ENCODE data around the gene CYP2B6.
"Not testable (repeated sequence)": the region's sequence is repeated elsewhere in the genome, so short reads cannot be mapped to it uniquely, and the experiment has no call there.

Gene CYP2B6

DNA sequence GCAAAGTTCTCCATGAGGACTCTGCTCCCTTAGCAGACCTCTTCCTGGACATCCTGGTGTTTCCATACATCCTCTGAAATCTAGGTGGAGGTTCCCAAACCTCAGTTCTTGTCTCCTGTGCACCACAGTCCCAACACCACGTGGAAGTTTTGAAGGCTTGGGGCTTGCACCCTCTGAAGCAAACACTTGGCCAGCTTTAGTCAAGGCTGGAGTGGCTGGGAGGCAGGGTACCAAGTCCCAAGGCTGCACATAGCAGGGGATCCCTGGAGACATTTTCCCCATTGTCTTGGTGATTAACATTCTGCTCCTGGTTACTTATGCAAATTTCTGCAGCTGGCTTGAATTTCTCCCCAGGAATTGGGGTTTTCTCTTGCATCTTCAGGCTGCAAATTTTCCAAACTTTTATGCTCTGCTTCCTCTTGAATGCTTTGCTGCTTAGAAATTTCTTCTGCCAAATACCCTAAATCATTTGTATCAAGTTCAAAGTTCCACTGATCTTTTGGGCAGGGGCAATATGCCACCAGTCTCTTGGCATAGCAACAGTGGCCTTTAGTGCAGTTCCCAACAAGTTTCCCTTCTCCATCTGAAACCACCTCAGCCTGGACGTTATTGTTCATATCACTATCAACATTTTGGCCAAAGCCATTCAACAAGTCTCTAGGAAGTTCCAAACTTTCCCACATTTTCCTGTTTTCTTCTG, 10.2 kb upstream of the CYP2B6 start:
- not testable (repeated sequence) for DNase-seq (ENCODE audit: low spot score)

DNA sequence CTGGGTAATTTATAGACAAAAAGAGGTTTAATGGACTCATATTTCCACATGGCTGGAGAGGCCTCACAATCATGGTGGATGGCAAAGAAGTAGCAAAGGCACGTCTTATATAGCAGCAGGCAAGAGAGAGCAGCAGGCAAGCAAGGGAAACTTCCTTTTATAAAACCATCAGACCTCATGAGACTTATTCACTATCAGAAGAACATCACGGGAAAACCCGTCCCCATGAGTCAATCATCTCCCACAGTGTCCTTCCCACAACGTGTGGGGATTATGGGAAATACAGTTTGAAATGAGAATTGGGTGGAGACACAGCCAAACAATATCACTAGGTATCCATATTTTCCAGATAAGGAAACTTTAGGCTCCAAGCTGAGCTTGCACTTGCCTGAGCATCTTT, 9.5 kb upstream of the CYP2B6 start:
- no peak for DNase-seq (ENCODE audit: low spot score)

DNA sequence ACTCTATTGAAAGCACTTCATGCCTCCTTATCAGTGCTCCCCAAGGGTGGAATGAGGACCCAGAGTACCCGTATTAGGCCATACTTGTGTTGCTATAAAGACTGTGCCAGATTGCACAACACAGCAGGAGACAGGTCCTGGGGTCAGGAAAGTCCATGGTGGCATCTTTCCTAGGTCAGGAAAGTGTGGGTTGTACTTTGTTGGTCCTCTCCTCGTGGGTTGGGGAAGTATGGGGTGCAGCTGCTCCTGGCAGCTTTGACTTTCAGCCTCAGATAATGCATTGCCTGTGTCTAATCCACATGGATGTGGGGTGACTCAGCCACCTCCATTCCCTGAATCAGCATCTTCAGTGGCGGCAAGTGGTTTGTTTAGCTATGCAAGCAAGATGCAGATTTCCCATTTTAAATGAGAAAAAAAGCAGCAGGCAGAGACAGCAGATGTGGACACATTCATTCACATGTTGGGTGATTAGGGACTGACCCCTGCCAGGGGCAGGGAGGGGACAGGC, 8.4 kb upstream of the CYP2B6 start:
- DNase-seq (ENCODE audit: low spot score): no peak

DNA sequence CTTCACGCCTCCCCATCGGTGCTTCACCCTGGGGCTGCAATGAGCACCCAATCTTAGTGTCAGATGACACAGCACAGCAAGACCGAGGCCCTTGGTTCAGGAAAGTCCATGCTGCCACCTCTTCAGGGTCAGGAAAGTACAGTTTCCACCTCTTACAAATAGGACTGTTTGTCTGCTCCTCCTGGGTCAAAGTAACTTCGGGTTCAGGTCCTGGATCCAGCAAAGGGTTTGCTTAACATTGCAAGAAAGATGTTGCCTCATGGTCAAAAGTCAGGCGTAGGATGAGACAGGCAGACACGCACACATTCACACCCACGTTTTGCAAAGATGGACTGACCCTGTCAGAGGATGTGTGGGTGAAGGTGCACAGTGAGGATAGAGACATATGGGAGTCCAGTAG, 1.6 kb upstream of the CYP2B6 start:
- no peak for DNase-seq (ENCODE audit: low spot score)

DNA sequence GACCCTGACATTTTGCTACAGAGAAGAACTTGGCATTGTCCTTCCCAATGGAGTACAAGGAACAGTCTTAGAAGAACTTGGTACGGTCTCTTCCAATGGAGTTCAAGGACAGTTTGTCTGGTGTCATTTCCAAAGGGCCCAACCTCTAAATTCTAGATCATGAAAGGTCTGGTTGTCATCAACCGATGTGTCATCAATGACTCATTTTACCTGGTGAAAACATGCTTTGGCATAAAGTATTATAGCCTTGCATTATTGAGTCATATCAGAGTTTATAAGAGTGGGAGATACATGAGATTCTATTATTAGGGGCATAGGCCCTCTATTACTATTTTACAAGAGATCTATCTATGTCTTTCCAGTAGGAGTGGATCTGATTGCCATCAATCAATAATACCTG, 4.3 kb downstream of the CYP2B6 start:
- no peak for DNase-seq (ENCODE audit: low spot score)

DNA sequence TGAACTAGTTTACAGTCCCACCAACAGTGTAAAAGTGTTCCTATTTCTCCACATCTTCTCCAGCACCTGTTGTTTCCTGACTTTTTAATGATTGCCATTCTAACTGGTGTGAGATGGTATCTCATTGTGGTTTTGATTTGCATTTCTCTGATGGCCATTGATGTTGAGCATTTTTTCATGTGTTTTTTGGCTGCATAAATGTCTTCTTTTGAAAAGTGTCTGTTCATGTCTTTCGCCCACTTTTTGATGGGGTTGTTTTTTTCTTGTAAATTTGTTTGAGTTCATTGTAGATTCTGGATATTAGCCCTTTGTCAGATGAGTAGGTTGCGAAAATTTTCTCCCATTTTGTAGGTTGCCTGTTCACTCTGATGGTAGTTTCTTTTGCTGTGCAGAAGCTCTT, 7.9 kb downstream of the CYP2B6 start:
- not testable (repeated sequence) for DNase-seq (ENCODE audit: low spot score)

DNA sequence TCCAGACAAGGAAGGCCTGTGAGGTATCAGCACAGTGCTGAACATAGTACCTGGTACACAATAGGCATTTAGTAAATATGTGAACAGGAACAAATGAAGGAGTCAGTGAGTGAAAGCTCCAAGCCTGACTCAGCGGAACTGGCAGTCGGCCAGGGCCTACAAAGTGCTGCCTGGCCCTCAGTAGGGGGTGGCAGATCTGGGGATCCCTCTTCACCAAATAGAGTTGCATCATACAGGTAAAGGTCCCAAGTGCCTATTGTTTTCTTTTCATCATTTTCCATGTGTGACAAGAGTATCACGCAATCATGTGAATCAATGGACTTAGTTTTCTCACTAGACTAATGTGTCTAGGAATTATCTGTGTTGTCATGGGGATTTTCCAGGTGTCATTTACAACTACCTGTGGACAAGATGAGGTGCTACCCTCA, 9.2 kb downstream of the CYP2B6 start:
- no peak for DNase-seq (ENCODE audit: low spot score)

DNA sequence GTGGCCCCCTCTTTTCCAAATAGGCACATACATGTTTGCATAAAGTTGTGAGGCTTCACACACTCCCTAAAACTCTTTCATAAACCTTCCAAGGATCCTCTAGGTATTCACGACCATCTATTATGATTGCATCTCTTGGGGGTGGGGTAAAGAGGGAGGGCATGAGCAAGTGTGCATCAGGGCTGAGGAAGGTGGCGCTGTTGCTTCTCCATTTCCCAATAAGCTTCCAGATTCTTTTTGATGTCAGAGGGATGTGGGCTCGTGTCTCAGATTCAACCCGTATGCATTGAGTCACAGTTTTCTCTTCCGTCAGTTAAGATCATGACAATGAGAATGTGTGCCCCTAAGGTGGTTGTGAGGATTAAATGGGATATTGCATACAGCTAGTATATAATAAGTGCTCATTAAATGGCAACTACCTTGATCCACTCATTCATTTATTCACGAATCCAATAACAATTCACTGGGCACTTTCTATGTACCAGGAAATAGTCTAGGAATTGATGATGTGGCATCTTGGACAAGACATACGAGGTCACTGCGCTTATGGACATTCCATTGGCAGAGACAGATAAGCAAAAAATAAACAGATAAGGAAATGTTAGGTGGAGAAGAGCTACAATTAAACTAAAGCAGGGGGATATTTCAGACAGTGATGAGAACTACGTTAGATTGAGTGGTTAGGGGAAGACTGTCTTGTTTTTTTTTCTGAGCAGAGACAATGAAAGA, 10.3 kb downstream of the CYP2B6 start:
- DNase-seq (ENCODE audit: low spot score): no peak

DNA sequence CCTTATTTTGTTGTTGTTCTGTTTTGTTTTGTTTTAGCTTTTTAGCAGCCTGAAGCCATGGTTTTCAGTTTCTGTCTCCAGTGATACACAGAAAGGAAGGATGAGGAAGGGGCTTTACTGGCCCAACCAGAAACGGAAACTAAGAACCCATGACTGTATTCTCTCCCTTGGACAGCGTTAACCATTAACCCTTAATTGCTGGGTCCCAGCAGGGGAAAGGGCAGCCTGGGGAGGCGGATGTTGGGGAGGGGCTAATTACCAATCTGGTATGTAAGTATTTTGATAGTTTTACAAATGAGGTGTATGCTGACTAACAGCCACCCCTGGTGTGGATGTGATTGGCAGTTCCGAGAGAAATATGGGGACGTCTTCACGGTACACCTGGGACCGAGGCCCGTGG, 12.6 kb downstream of the CYP2B6 start:
- DNase-seq (ENCODE audit: low spot score): not testable (repeated sequence)

DNA sequence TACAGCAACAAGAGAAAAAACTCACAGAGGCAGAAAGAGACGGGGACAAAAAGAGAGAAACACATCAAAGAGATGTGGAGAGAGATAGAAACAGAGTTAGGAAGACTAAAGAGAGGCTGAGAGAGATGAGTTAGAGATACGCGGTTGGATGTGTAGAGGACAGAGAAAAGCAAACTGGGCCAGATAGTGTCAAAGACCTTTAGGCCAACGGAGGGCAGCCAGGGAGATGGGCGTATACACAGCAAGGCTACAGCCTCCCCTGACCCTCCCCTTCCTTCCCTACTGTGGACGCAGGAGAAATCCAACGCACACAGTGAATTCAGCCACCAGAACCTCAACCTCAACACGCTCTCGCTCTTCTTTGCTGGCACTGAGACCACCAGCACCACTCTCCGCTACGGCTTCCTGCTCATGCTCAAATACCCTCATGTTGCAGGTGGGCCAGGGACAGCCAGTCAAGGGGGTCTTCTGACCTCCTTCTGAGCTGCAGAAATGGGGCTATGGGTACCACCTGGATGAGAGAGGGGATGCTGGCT, 18.7 kb downstream of the CYP2B6 start:
- no peak for DNase-seq (ENCODE audit: low spot score)

DNA sequence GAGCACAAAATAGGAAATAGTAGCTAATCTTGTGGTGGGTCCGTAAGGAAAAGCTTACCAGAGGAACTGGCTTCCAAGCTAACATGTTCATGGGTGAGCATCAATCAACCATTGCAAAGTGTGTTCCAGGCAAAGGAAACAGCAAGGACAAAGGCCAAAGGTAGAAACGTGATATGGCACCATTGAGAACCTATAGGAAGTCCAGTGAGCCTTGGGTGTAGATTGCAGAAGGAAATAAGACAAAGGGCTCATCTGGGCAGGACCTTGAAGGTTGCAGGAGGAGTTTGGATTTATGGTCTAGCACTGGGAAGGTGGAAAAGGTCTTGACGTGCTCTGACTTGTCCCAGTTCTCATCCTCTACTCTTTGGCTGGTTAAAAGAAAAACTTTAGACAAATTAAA, 22.3 kb downstream of the CYP2B6 start:
- DNase-seq (ENCODE audit: low spot score): no peak

DNA sequence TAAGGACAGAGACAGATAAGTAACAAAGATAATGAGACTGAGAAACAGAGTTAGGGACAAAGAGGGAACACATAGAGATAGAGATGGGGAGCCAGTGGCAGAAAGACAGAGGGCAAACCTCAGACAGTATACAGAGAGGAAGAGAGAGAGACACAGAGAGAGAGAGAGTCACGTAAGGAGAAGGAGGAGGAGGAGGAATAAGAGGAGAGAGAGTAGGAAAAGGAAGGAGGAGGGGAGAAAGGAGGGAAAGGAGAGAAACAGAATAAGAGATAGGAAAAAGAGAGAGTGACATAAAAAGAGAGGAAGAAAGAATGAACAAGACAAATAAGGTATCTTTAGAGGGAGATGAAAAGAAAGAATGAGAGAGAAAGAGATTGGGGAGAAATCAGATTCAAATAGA, 23.6 kb downstream of the CYP2B6 start:
- no peak for DNase-seq (ENCODE audit: low spot score)

DNA sequence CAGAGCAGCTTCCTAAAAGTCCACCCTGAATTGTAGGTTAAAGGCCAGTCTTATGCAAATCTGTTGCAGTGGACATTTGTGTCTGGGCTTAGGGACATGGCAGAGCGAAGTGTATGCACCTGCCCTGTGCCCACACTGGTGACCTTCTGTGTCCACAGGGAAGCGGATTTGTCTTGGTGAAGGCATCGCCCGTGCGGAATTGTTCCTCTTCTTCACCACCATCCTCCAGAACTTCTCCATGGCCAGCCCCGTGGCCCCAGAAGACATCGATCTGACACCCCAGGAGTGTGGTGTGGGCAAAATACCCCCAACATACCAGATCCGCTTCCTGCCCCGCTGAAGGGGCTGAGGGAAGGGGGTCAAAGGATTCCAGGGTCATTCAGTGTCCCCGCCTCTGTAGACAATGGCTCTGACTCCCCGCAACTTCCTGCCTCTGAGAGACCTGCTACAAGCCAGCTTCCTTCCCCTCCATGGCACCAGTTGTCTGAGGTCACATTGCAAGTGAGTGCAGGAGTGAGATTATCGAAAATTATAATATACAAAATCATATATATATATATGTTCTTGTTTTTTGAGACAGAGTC, 25.5 kb downstream of the CYP2B6 start:
- no peak for DNase-seq (ENCODE audit: low spot score)

DNA sequence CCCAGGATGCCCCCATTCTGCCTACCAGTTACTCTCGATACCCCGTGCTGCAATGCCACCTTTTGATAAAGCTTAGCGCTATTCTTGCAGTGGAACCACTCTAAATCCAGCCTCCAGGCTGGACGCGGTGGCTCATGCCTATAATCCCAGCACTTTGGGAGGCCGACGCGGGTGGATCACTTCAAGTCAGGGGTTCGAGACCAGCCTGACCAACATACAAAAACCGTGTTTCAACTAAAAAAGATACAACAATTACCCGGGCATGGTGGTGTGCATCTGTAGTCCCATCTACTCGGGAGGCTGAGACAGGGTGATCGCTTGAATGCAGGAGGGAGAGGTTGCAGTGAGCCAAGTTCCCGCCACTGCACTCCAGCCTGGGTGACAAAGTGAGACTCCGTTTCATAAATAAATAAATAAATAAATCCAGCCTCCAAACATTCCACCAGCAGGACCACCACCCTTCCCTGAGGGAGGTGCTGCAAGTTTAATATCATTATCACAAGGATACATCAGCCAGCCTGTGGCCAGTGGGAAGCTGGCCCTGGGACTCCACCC, 27.7 kb downstream of the CYP2B6 start:
- no peak for DNase-seq (ENCODE audit: low spot score)

DNA sequence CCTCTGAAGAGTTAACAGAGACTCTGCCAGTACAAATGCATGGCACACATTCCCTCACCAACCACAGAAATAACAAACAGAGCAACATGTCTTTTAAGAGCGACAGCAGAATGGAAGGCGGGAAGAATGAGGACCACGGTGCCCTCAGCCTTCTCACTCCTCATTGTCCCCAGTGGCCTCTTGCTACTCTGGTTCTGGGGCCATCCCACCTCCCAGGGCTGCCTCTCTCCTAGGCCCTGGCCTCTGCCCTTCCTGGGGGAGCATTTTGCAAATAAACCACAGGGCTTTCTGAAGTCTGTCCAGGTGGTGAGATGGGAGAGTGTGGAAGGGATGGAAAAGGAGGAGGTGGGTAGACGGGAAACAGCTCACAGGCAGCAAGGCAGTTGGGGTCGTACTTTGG, 28.3 kb downstream of the CYP2B6 start:
- no peak for DNase-seq (ENCODE audit: low spot score)

DNA sequence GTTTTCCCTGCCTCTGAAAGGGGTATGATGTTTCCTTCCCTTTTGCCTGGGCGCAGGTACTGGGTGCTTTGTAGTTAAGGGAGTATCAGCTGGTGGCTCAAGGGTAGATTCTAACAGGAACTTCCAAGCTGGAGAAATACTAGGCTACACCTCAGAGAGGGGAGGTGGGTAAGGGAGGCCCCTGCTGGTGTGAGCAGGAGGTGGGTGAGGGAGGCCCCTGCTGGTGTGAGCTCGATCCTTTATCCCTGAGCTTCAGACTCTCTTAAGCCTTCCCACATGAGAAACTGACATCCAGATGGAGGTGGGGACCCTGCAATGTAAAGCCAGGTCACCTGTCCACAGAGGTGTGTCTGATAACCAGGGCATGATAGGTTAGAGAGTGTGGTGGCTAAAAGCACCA, 32.1 kb downstream of the CYP2B6 start:
- no peak for DNase-seq (ENCODE audit: low spot score)

DNA sequence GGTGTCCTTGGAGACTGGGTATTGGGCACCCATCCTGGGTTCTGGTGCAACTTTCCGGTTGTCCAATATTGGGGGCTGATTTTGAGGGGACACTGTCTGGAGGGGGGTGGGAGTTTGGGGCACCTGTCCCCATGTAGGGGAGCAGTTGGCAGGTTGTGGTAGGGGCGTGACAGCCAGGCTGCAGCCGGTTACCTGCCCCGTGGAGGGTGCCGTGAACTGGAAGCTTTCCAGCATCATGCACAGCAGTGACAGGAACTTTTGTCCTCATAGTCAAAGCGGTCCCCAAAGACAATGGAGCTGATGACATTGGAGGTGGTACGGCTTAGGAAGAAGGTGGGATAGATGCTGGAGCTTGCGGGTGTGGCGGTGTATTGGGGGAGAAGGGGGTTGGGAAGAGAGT, 34.3 kb downstream of the CYP2B6 start:
- DNase-seq (ENCODE audit: low spot score): no peak

DNA sequence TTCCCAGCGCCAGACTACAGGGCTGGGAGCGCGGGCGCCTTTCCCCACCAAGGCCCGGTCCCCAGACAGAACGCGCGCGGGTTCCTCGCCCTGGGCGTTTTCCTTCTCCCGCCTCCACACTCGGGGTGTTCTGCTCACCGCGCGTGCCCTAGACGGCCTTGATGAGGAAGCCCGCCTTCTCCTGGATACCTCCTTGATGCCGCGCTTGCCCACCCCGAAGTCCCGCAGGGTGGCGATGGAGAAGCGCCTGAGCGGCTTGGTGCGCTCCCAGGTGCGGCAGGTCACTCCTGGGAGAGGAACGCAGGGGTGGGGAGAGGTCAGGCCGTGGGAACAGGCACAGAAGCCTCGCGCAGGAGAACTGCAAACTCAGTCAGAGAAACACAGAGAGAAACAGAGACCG, 34.8 kb downstream of the CYP2B6 start:
- no peak for DNase-seq (ENCODE audit: low spot score)

DNA sequence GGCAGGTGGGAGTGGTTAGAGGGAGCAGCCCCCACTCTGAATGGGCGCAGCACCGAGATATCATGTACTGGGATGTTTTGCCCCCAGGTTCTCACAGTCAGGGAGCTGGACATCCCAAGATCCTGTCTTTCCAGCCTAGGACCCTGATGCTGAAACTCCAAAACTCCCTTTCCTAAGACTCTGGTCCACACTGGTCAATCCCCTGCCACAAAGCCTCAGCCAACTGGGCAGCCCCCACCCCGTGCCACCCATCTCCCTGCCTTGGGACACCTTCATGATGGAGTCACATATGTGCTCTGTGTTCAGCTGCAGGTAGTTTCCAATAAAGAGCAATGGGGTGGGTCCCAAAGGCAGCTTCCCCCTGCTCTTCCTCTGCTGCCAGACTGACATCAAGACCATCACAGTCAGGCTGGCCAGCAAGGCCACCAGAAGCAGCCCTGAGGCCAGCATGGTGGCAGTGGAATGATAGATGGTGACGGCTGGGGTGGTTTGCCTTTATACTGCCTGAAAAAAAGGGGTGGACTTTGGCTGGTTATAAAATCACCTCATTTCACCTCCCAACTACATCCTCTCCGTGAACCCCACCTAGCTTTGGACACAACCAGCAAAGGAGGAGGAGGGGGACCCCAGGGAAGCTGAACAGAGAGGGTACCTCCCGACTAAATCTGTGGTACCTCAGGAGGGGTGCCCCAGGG, 36.3 kb downstream of the CYP2B6 start:
- DNase-seq (ENCODE audit: low spot score): no peak

DNA sequence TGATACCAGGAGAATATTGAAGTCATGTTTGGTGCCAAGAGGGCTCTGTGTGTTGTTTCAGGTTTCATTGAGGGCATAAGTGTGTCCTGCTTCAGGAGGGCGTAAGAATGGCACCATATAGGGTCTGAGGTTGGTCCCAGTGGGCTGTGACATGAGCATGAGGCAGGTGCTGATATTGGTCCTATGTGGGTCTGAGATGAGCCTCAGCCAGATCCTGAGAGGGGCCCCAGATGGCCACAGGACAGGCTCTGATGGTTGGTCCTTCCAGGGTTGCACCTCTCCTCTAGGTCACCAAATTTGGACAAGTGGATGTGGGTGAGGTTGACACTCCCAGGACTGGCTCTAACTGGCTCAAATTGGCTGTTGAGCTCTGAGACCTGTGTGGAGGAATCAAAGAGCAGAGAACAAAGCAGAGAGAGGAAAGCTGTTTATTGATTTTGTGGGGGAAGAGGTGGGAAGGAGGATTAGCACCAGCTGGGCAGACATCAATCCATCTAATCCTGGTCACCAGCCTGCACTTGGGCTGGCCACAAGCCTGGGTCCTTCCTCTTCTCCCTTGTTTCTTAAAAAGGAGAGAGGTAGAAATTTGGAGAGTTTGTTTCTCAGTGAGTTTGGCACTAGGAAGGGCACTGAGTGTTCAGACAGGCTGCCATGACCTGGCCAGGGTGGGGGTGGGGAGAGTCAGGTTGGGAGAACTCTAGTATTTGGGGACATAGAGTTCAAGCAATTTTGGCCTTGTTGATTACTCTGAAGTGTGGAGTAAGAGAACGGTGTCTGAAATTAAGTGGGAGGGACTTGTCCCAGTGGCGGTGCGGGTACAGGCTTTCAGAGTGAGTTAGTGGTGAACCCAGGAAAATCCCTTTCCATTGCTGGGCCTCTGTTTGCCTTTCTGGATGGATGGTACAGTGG, 38.7 kb downstream of the CYP2B6 start:
- DNase-seq (ENCODE audit: low spot score): no peak

DNA sequence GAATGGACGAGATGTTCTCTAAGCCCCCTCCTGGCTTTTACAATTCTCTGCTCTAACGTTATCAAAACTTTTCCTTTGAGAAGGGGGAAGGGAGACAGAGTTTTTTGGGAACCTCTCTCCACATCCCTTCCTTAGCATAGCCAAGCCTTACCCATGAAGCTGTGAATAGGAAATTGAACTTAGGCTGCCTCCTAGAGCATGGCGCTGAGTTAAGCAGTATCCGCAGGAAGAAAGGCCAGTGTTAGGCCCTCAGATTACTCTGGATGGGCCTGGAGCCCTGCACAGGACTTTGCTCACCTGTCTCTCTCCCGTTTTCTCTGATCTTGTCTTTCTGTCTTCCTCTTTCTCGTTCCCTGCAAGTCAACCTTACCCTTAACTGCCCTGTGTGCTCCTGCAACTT, 39.6 kb downstream of the CYP2B6 start:
- no peak for DNase-seq (ENCODE audit: low spot score)

Measured in hematopoietic multipotent progenitor cell treated with erythropoietin and hydrocortisone succinate and interleukin-3 and kit ligand, for 17 days (in vitro differentiated cells).